ENCODE data around the gene CSTF1.
A peak's percentile ranks its signal among the peaks of the same experiment; 100 is the strongest.

The CSTF1 gene

GRCh38 chr20:56429502-56429901, 37.1 kb downstream of the CSTF1 start:
- no peak for DNase-seq (ENCODE audit: low read depth)

- DNase-seq (ENCODE audit: low read depth), result no peak
These were observed 37.5 kb downstream of the CSTF1 start for GRCh38 chr20:56429941-56430340.

- DNase-seq (ENCODE audit: low read depth), result no peak
These were observed 38.0 kb downstream of the CSTF1 start for GRCh38 chr20:56430461-56430860.

- DNase-seq (ENCODE audit: low read depth), result no peak
These were observed 38.5 kb downstream of the CSTF1 start for GRCh38 chr20:56430957-56431356.

- DNase-seq (ENCODE audit: low read depth), result no peak
These were observed 39.0 kb downstream of the CSTF1 start for GRCh38 chr20:56431471-56431870.

- no peak for DNase-seq (ENCODE audit: low read depth)
These were observed 40.9 kb downstream of the CSTF1 start for GRCh38 chr20:56433221-56433879.

- DNase-seq (ENCODE audit: low read depth), result no peak
These were observed 41.4 kb downstream of the CSTF1 start for GRCh38 chr20:56433880-56434255.

GRCh38 chr20:56437196-56437960, 44.9 kb downstream of the CSTF1 start:
- DNase-seq (ENCODE audit: low read depth), result no peak

GRCh38 chr20:56438284-56438683, 45.8 kb downstream of the CSTF1 start:
- DNase-seq (ENCODE audit: low read depth), result no peak

- DNase-seq (ENCODE audit: low read depth), result no peak
These were observed 47.4 kb downstream of the CSTF1 start for GRCh38 chr20:56439771-56440291.

GRCh38 chr20:56440346-56441007, 48.0 kb downstream of the CSTF1 start:
- DNase-seq (ENCODE audit: low read depth), result peak; percentile 33

GRCh38 chr20:56442389-56443365, 50.2 kb downstream of the CSTF1 start:
- DNase-seq (ENCODE audit: low read depth), result no peak

GRCh38 chr20:56443654-56444540, 51.5 kb downstream of the CSTF1 start:
- no peak for DNase-seq (ENCODE audit: low read depth)

- DNase-seq (ENCODE audit: low read depth), result no peak
These were observed 52.7 kb downstream of the CSTF1 start for GRCh38 chr20:56445130-56445529.

GRCh38 chr20:56445540-56445939, 53.1 kb downstream of the CSTF1 start:
- no peak for DNase-seq (ENCODE audit: low read depth)

- no peak for DNase-seq (ENCODE audit: low read depth)
These were observed 54.8 kb downstream of the CSTF1 start for GRCh38 chr20:56447227-56447626.

- no peak for DNase-seq (ENCODE audit: low read depth)
These were observed 57.0 kb downstream of the CSTF1 start for GRCh38 chr20:56449459-56449858.

- no peak for DNase-seq (ENCODE audit: low read depth)
These were observed 58.8 kb downstream of the CSTF1 start for GRCh38 chr20:56451056-56451765.

GRCh38 chr20:56453352-56453751, 60.9 kb downstream of the CSTF1 start:
- DNase-seq (ENCODE audit: low read depth), result no peak

GRCh38 chr20:56454754-56455153, 62.3 kb downstream of the CSTF1 start:
- no peak for DNase-seq (ENCODE audit: low read depth)
